Loucy (cell line): ENCODE data around the gene ZNF587.
A peak's percentile ranks its signal among the peaks of the same experiment; 100 is the strongest.
"Not testable (repeated sequence)": the region's sequence is repeated elsewhere in the genome, so short reads cannot be mapped to it uniquely, and the experiment has no call there.

Source experiments
- H2AFZ ChIP-seq: fragments of 200-600 bp; sonication (generic); 2 replicates; pipeline ENCODE4 v1.6.0; 2016; ENCODE audit warnings: antibody characterized with exemption, mild to moderate bottlenecking, low read length, moderate library complexity
- H3F3A ChIP-seq: fragments of 200-600 bp; 2 replicates; pipeline ENCODE4 v1.6.0; 2016; ENCODE audit warnings: antibody characterized with exemption, low read depth, mild to moderate bottlenecking
- H3K27me3 ChIP-seq: fragments of 200-600 bp; sonication (generic); 2 replicates; pipeline ENCODE4 v1.6.1; 2014; ENCODE audit warnings: low read length, mild to moderate bottlenecking; ENCODE audit not compliant: insufficient read depth, poor library complexity, severe bottlenecking
- H3K36me3 ChIP-seq: fragments of 200-600 bp; sonication (generic); 2 replicates; pipeline ENCODE4 v1.6.1; 2016; ENCODE audit warnings: low read length; ENCODE audit not compliant: insufficient read depth
- H3K4me1 ChIP-seq: fragments of 200-600 bp; sonication (generic); 2 replicates; pipeline ENCODE4 v1.5.1; 2014; ENCODE audit warnings: low read length, mild to moderate bottlenecking; ENCODE audit not compliant: insufficient read depth, poor library complexity, severe bottlenecking
- H3K4me2 ChIP-seq: fragments of 200-600 bp; sonication (generic); 2 replicates; pipeline ENCODE4 v1.6.0; 2014; ENCODE audit warnings: antibody characterized with exemption, low read length, low read depth, mild to moderate bottlenecking; ENCODE audit not compliant: poor library complexity, severe bottlenecking
- H3K4me3 ChIP-seq: fragments of 200-600 bp; sonication (generic); 2 replicates; pipeline ENCODE4 v1.5.1; 2014; ENCODE audit warnings: low read length, mild to moderate bottlenecking, mixed read lengths; ENCODE audit not compliant: poor library complexity, severe bottlenecking
- H3K79me2 ChIP-seq: fragments of 200-600 bp; sonication (generic); 2 replicates; pipeline ENCODE4 v1.6.1; 2014; ENCODE audit warnings: low read length; ENCODE audit not compliant: insufficient read depth
- H3K9ac ChIP-seq: fragments of 200-600 bp; sonication (generic); 2 replicates; pipeline ENCODE4 v1.6.0; 2014; ENCODE audit warnings: mild to moderate bottlenecking, low read depth, low read length, moderate library complexity; ENCODE audit not compliant: poor library complexity, severe bottlenecking
- H3K9me2 ChIP-seq: fragments of 200-600 bp; sonication (generic); replicated peaks from 2 replicates; pipeline ENCODE4 v1.6.1; 2016; ENCODE audit warnings: low read depth, low read length, mixed read lengths
- H3K9me3 ChIP-seq: fragments of 200-600 bp; sonication (generic); 2 replicates; pipeline ENCODE4 v1.6.1; 2014; ENCODE audit warnings: mild to moderate bottlenecking, antibody characterized with exemption, low read length, low read depth; ENCODE audit not compliant: insufficient read depth
- H4K20me1 ChIP-seq: fragments of 200-600 bp; sonication (generic); 2 replicates; pipeline ENCODE4 v1.6.0; 2014; ENCODE audit warnings: antibody characterized with exemption, low read length, mild to moderate bottlenecking; ENCODE audit not compliant: insufficient read depth, poor library complexity, severe bottlenecking
- EZH2phosphoT487 ChIP-seq: fragments of 200-600 bp; IDR thresholded peaks from 2 replicates; pipeline ENCODE4 v1.6.1; 2018; ENCODE audit warnings: antibody characterized with exemption, mild to moderate bottlenecking, moderate library complexity, borderline replicate concordance
- TF ChIP-seq, protein P1 (sequence below): fragments of 200-600 bp; sonication (generic); conservative IDR thresholded peaks from 2 replicates; pipeline ENCODE4 v1.5.1; 2014; ENCODE audit warnings: mild to moderate bottlenecking, antibody characterized with exemption, low read length

Gene ZNF587

DNA sequence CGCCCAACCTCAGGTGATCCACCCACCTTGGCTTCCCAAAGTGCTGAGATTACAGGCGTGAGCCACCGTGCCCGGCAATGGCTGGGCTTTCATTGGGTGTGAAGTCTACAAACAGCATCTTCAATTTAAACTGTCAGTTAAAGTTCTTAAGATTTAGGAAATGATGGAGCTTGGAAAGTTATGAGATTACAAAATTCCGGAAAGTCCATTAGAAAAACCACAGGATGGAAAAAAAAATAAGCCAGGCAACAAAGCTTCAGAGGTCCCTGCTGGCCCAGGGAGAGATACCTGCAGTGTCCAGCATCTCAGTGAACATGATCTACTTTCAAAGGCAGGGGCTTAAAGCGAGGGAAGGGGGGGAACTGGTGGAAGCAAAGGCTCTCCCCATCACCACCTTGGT, 24.1 kb upstream of the ZNF587 start:
- no peak overlapping the region for H3K9ac ChIP-seq
- no peaks in the 10 kb centered on the region for H3K9me3 ChIP-seq
- H3K4me2 ChIP-seq = no peak overlapping the region
- H3K27me3 ChIP-seq = no peaks in the 10 kb centered on the region
- no peak for TF ChIP-seq EZH2phosphoT487
- TF ChIP-seq, protein P1, sequence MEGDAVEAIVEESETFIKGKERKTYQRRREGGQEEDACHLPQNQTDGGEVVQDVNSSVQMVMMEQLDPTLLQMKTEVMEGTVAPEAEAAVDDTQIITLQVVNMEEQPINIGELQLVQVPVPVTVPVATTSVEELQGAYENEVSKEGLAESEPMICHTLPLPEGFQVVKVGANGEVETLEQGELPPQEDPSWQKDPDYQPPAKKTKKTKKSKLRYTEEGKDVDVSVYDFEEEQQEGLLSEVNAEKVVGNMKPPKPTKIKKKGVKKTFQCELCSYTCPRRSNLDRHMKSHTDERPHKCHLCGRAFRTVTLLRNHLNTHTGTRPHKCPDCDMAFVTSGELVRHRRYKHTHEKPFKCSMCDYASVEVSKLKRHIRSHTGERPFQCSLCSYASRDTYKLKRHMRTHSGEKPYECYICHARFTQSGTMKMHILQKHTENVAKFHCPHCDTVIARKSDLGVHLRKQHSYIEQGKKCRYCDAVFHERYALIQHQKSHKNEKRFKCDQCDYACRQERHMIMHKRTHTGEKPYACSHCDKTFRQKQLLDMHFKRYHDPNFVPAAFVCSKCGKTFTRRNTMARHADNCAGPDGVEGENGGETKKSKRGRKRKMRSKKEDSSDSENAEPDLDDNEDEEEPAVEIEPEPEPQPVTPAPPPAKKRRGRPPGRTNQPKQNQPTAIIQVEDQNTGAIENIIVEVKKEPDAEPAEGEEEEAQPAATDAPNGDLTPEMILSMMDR = no peak
- H3K79me2 ChIP-seq = peaks cover 53% of the 10 kb centered on the region
- H2AFZ ChIP-seq = no peak overlapping the region
- no peak overlapping the region for H3K4me3 ChIP-seq
- no peaks in the 10 kb centered on the region for H3K9me2 ChIP-seq
- peaks cover 10% of the 10 kb centered on the region for H3K4me1 ChIP-seq
- H4K20me1 ChIP-seq = peaks cover under 1% of the 10 kb centered on the region
- no peaks in the 10 kb centered on the region for H3K36me3 ChIP-seq
- H3F3A ChIP-seq = no peaks in the 10 kb centered on the region

DNA sequence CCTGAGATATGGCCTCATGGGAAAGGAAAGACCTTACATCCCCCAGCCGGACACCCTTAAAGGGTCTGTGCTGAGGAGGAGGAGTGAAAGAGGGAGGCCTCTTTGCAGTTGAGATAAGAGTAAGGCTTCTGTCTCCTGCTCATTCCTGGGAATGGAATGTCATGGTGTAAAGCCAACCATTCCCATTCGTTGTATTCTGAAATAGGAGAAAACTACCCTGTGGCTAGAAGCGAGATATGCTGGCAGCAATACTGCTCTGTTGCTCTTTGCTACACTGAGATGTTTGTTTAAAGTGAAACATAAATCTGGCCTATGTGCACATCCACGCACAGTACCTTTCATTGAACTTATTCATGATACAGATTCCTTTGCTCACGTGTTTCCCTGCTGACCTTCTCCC, 20.3 kb upstream of the ZNF587 start:
- no peaks in the 10 kb centered on the region for H3K9me3 ChIP-seq
- H3K4me2 ChIP-seq = no peak overlapping the region
- H3F3A ChIP-seq = no peaks in the 10 kb centered on the region
- H3K9me2 ChIP-seq = no peaks in the 10 kb centered on the region
- no peak overlapping the region for H3K9ac ChIP-seq
- no peaks in the 10 kb centered on the region for H3K36me3 ChIP-seq
- no peak overlapping the region for H3K4me3 ChIP-seq
- peaks cover 1% of the 10 kb centered on the region for H3K4me1 ChIP-seq
- no peak for TF ChIP-seq EZH2phosphoT487
- TF ChIP-seq, protein P1 = no peak
- no peaks in the 10 kb centered on the region for H4K20me1 ChIP-seq
- no peaks in the 10 kb centered on the region for H3K27me3 ChIP-seq
- H2AFZ ChIP-seq = no peak overlapping the region
- H3K79me2 ChIP-seq = peaks cover 32% of the 10 kb centered on the region; the same call in 1 of the 2 replicates

DNA sequence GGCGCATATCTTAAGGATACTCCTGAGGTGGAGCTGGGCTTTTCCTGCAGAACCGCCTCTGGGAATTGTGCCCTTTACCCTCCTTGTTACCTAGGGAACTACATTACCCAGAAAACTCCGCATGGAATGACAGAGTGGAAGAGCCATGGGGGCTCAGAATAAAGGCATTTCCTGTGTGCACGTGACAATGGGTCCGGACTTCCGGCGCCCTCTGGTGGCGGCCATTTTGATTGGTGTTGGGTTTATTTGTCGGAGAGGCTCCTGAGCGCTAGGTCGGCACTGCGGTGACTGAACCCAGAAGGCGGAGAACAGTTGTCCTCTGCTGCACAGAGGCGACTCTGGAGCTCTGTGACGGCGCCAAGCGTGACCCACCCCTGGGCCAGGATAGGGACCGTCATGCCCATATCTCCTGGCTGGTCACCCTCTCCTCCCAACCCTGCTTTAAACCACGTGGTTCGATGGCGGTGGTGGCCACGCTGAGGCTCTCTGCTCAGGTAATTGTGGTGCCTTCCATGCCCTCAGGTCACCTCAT, 19.5 kb upstream of the ZNF587 start, which contains the start of gene ZNF587B:
ZNF587B (plus strand) TSS at position 229 of the 532 bp plus-strand sequence; CDS start at position 459, 230 bp downstream.
- Histone ChIP-seq H4K20me1 (no peaks in the 10 kb centered on the region), H3K79me2 (peaks cover 26% of the 10 kb centered on the region; the same call in 1 of the 2 replicates), H3K27me3 (no peaks in the 10 kb centered on the region), H3K36me3 (no peaks in the 10 kb centered on the region), H3K4me2 (no peak within 1 kb of the TSS), H3K9me3 (no peaks in the 10 kb centered on the region), H2AFZ (no peak within 1 kb of the TSS), H3K4me1 (no peaks in the 10 kb centered on the region), H3K9ac (no peak within 1 kb of the TSS), H3K9me2 (no peaks in the 10 kb centered on the region), H3F3A (no peaks in the 10 kb centered on the region), H3K4me3 (no peak within 1 kb of the TSS)
- TF ChIP-seq, protein P1 = peak; percentile 64
- no peak for TF ChIP-seq EZH2phosphoT487

DNA sequence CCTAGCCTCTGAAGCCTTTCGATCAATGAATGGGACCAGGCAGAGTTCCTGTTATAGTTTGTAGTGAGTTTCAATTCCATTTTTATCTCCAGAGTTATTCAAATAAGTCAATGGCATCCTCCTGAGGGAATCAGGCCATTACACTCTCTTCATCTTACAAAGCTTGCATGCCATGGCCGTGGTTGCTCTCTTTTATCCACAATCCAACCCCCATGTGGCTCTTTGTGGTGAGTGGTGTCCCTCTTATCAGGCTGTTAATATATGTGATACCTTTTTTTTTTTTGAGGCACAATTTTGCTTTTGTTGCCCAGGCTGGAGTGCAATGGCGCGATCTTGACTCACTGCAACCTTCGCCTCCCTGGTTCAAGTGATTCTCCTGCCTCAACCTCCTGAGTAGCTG, 12.7 kb upstream of the ZNF587 start:
- H3K4me2 ChIP-seq, H3F3A ChIP-seq, H2AFZ ChIP-seq, H3K9ac ChIP-seq, H3K27me3 ChIP-seq, H3K9me2 ChIP-seq, H3K4me3 ChIP-seq, H3K4me1 ChIP-seq, H3K9me3 ChIP-seq, H4K20me1 ChIP-seq: not testable (repeated sequence)
- H3K79me2 ChIP-seq = peaks cover 10% of the 10 kb centered on the region; the same call in 1 of the 2 replicates
- peaks cover 13% of the 10 kb centered on the region; the same call in 1 of the 2 replicates for H3K36me3 ChIP-seq

DNA sequence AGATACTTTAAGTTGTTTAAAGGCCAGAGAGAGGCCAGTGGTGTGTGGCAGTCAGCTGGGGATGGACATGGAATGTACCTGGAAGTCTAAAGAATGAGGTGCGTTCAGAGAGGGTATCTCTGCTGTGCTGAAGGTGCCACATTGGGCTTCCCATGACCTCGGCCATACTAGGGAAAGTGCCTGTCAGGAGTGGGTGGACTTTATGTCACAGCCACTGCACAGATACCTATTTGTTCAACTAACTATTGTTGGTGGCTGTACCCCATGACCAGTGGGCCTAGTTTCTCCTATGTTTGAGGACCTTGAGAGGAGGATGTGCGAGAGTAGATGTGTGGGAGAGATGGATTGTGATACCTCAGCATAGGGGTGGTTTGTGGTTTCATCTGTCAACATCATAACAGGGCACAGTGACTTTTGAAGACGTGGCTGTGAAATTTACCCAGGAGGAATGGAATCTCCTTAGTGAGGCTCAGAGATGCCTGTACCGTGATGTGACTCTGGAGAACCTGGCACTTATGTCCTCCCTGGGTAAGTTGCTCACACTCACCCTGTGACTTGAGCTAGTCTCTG, 11.0 kb upstream of the ZNF587 start:
- not testable (repeated sequence) for H3K4me3 ChIP-seq, H3K27me3 ChIP-seq, H3K9me3 ChIP-seq, H4K20me1 ChIP-seq, H3K4me2 ChIP-seq, H3K79me2 ChIP-seq, H3K9me2 ChIP-seq, H3K9ac ChIP-seq, H3F3A ChIP-seq, H2AFZ ChIP-seq, H3K4me1 ChIP-seq
- H3K36me3 ChIP-seq = peaks cover 24% of the 10 kb centered on the region; the same call in 1 of the 2 replicates
